Ovary (tissue), 1 donor: Measurements from ENCODE around the gene LGI4.

Experiments used
- EP300 ChIP-seq: sonication (generic); formaldehyde crosslinking; IDR thresholded peaks from one replicate; pipeline ENCODE4 v1.6.1; 2017; ENCODE audit warnings: antibody characterized with exemption
- POLR2A ChIP-seq: fragments of 450-650 bp; IDR thresholded peaks from one replicate; pipeline ENCODE4 v1.6.1; 2017; ENCODE audit warnings: antibody characterized with exemption, mild to moderate bottlenecking, moderate library complexity

DNA sequence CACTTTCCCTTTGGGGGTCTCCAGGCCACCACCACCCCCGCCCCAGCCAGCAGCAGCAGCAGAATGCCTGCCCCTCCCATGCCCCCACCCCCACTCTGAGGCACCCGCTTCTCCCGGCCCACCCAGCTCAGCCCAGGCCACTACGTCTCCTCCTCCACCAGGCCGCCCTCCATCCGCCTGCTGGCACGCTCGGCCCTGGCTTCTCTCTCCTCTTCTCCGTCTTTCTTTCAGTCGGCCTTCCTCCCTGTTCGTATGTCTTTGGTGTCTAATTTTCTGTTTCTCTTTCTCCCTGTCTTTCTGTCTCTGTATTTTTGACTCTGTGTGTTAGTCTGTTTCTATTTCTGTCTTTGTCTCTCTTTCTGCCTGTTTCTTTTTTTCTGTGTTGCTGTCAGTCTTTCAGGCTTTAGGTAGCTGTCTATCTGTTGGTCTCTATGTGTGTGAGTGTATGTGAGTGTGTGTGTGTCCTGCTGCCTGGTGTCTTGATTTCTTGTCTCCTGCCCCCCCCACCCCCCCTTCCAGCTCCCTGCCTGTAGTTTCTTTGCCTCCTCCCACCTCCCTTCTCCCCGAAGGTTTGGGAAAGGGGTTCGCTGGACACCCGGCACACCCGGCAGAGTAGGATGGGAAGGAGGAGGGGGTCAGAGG lies at the start of gene LGI4:
- TF ChIP-seq EP300 (no peak), POLR2A (no peak)
